Activated CD4-positive, alpha-beta T cell treated with anti-CD3 and anti-CD28 coated beads, Interleukin-2, amount 10 ng/mL, durations not matched to agents 7 days and 5 days (primary cell): ENCODE measurements around the gene CSF1R. TPM values are rescaled to one million over a fixed set of nuclear protein-coding genes. Genes with fewer than 3 reads are reported as not detected.

ENCODE experiments used
- CTCF ChIA-PET: fragments of 350-600 bp; sonication (Branson Sonifier 250); formaldehyde crosslinking; loops from one replicate; lab custom pipeline; 2021; ENCODE audit warnings: antibody characterized with exemption; lab: Charles Lee
- POLR2A ChIA-PET: fragments of 350-600 bp; sonication (Branson Sonifier 250); formaldehyde crosslinking; loops from one replicate; lab custom pipeline; 2021; ENCODE audit warnings: antibody characterized with exemption; lab: Charles Lee
- DNase-seq: peaks from one replicate; pipeline ENCODE4 v3.0.0-alpha.2; 2020
- H3K27ac Mint-ChIP-seq: one replicate; pipeline ENCODE4 v1.8.0; 2021; ENCODE audit warnings: mild to moderate bottlenecking, moderate library complexity, mixed read lengths
- H3K27me3 Mint-ChIP-seq: one replicate; pipeline ENCODE4 v1.8.0; 2021; ENCODE audit warnings: mixed read lengths
- H3K36me3 Mint-ChIP-seq: one replicate; pipeline ENCODE4 v1.8.0; 2021; ENCODE audit warnings: low read depth, mixed read lengths
- H3K4me1 Mint-ChIP-seq: one replicate; pipeline ENCODE4 v1.8.0; 2021; ENCODE audit warnings: mixed read lengths
- H3K4me3 Mint-ChIP-seq: one replicate; pipeline ENCODE4 v1.8.0; 2021; ENCODE audit warnings: mild to moderate bottlenecking, moderate library complexity, mixed read lengths
- H3K9me3 Mint-ChIP-seq: one replicate; pipeline ENCODE4 v1.8.0; 2021; ENCODE audit warnings: mixed read lengths
- total RNA-seq, 2 experiments: library from RNA; stranded (reverse); gene quantifications; one replicate each; pipeline ENCODE4 v1.2.3, GENCODE V29; 2021

The CSF1R gene
- total RNA-seq, 2 experiments from 2014 or later, result 0.08 to 0.15 TPM

DNA sequence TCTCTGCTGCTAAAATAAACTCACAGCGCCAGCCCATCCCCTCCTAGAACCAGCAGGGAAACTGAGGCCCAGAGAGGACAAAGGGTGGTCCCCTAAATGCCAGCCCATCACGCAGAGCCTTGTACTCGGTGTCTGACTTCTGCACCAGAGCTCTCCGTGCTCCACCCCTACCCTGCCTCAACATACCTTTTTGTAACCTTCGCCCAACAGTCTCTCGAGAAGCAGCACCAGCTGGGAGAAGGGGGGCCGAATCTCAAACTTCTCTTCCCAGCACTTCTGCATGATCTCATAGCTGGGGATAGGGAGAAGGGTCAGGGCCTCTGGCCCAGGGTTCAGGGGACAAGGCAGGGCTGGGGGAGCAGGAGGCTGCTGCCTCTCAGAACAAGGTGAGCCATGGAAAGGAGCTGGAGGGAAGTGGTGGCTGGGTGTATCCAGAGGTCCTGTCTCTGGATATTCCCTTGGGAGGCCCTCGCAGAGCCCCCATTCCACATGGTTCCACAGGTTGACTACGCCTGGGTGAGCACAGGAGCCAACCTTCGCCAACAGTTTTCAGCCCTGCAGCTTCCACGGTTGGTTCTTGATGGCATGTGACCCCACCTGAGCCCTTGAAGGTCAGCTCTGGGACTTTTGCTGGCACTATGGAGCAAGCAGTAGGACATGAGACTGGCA is 32.3 kb upstream of the CSF1R start:
- Mint-ChIP-seq H3K4me3 (no peak overlapping the region), H3K36me3 (no peaks in the 10 kb centered on the region), H3K4me1 (peaks cover 5% of the 10 kb centered on the region), H3K9me3 (no peaks in the 10 kb centered on the region), H3K27ac (no peak overlapping the region), H3K27me3 (no peaks in the 10 kb centered on the region)
- DNase-seq, result no peak
- ChIA-PET POLR2A (no interaction called here), CTCF (interaction anchor here (0.9 to 1.3 kb wide), 3 partner anchors 9 to 113 kb away, joined by 3 to 6 read pairs (median 3); no protein-coding TSS in a partner anchor)

DNA sequence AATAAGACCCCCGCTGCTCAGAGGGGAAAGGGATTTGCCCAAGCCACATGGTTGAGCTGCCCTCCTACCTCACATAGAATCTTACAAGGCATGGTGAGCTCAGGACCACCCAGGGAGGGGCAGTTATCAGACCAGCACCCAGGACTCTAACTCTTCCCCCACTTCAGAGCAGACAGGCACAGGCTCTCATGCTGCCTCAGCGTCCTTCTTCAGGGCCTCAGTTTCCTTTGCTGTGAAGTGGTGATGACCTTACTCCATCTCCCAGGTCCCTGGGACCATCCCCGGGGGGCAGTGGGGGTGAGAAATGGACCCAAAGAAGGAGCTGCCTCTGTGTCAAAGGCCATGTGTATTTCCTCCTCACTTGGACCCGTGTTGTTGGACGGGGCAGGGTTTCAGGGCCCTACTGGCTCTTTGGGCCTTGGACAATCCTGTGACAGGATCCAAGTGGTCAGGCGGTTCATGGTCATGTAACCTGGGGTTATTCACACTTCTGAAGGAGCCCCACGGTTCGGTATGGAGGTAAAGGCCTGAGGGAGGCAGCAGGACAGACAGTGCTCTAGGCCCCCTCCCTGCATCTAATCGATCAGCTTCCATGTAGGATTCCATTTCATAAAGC is 31.7 kb upstream of the CSF1R start:
- POLR2A ChIA-PET, result no interaction called here
- no peak for DNase-seq
- Mint-ChIP-seq H3K27me3 (no peaks in the 10 kb centered on the region), H3K4me3 (no peak overlapping the region), H3K36me3 (no peaks in the 10 kb centered on the region), H3K4me1 (peaks cover 5% of the 10 kb centered on the region), H3K9me3 (no peaks in the 10 kb centered on the region), H3K27ac (no peak overlapping the region)
- CTCF ChIA-PET, result interaction anchor here (1.1 to 1.3 kb wide), 2 partner anchors 9 to 112 kb away, joined by 3 to 6 read pairs; no protein-coding TSS in a partner anchor

DNA sequence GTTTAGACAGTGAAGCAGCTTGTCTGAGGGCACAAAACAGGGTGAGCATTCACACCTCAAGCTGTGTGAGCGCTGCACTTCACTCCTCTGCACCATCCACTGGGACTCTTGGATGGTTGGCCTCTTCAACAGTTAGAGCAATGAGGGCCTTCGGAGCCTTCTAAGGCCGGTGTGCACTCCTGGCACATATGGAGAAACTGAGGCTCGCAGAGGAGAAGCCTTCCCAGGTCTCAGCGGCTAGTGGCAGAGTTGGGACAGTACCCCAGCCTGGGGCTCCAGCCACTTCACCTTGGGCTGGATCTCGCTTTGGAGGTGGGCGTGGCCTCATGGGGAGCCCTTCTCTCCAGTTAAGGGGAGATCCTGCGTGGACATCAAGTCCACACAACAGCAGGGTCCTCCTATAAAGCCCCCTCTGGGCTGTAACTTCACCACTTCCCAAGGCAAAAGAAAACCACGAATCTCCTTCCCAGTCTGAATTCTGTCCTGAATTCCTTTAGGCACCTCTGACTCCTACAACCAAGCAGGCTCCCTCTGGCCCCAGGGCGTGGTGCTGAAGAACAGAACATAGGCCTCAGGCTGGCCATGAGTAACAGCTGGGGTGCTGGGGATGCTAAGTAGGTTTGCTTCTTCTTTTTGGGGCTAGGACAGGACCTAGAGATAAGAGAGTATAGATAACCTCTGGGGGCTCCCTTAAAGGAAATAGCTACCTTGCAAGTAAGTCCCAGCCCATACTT is 30.5 kb upstream of the CSF1R start:
- ChIA-PET CTCF (interaction anchor here (0.9 kb wide), 1 partner anchor 9 kb away, joined by 3 read pairs; no protein-coding TSS in a partner anchor), POLR2A (no interaction called here)
- Mint-ChIP-seq H3K9me3 (no peaks in the 10 kb centered on the region), H3K27ac (no peak overlapping the region), H3K4me1 (peaks cover under 1% of the 10 kb centered on the region), H3K27me3 (no peaks in the 10 kb centered on the region), H3K4me3 (no peak overlapping the region), H3K36me3 (no peaks in the 10 kb centered on the region)
- DNase-seq, result no peak

DNA sequence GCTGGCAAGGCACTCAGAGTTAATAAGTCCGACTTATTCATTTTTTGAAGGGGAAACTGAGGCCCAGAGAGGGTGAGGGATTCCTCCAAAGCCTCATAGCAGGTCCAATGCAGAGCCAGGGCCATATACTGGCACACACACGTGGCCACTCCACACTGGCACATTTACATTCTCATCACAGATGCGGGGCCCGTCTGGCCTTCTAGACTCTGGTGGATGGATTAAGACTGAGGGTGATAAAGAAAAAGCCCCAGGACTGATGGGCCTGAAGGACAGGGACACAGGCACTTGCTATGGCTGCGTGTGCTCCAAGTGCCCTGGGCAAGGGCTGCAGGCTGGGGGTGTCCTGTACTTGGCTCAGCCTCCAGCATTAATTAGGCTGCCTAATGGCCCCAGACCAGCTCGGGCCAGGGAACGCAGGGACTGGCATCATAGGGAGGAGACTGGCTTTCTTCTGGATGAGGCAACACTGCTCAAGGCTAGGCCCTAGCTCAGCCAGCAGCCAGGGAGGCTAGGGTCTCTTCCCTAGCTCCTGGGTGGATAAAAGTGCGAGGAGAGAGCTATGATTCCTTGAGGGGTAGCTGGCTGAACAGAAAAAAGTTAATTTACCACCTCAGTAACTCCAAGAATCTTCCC is 28.5 kb upstream of the CSF1R start:
- H3K27me3 Mint-ChIP-seq, result peaks cover 2% of the 10 kb centered on the region
- no peak overlapping the region for H3K27ac Mint-ChIP-seq
- H3K36me3 Mint-ChIP-seq, result no peaks in the 10 kb centered on the region
- H3K9me3 Mint-ChIP-seq, result no peaks in the 10 kb centered on the region
- ChIA-PET POLR2A (no interaction called here), CTCF (interaction anchor here (1.0 to 1.8 kb wide), 3 partner anchors 12 to 48 kb away, joined by 3 to 5 read pairs (median 3); no protein-coding TSS in a partner anchor)
- no peak overlapping the region for H3K4me3 Mint-ChIP-seq
- DNase-seq, result no peak
- H3K4me1 Mint-ChIP-seq, result no peaks in the 10 kb centered on the region

DNA sequence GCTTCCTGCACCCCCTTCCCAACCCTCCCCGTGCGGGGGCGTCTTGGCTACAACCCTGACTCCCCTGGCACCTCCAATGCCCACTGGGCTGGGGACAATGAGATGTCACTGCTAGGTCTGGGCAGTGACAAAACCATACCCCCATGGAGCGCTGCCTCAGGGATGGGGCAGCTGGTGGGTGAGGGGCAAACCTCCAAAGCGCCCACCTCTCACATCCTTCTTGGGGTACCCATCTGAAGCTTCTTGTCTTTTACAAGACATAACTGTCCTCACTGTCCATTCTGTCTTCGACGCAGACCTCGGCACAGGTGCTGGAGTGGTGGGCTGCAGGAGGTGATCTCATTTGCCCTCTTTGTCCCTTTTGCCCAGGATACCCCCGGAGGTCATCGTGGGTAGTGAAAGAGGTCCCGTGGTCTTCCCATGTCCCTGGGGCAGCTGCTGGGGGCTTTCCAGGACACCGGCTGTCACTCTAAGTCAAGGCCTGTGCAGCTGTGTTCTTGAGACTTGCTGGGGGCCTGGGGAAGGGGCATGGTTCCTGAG is 27.8 kb upstream of the CSF1R start:
- CTCF ChIA-PET, result interaction anchor here (1.8 kb wide), 1 partner anchor 17 kb away, joined by 5 read pairs; no protein-coding TSS in a partner anchor
- H3K27me3 Mint-ChIP-seq, result peaks cover 5% of the 10 kb centered on the region
- POLR2A ChIA-PET, result no interaction called here
- DNase-seq, result peak; percentile 2
- H3K27ac Mint-ChIP-seq, result no peak overlapping the region
- no peak overlapping the region for H3K4me3 Mint-ChIP-seq
- no peaks in the 10 kb centered on the region for H3K36me3 Mint-ChIP-seq
- no peaks in the 10 kb centered on the region for H3K4me1 Mint-ChIP-seq
- no peaks in the 10 kb centered on the region for H3K9me3 Mint-ChIP-seq

DNA sequence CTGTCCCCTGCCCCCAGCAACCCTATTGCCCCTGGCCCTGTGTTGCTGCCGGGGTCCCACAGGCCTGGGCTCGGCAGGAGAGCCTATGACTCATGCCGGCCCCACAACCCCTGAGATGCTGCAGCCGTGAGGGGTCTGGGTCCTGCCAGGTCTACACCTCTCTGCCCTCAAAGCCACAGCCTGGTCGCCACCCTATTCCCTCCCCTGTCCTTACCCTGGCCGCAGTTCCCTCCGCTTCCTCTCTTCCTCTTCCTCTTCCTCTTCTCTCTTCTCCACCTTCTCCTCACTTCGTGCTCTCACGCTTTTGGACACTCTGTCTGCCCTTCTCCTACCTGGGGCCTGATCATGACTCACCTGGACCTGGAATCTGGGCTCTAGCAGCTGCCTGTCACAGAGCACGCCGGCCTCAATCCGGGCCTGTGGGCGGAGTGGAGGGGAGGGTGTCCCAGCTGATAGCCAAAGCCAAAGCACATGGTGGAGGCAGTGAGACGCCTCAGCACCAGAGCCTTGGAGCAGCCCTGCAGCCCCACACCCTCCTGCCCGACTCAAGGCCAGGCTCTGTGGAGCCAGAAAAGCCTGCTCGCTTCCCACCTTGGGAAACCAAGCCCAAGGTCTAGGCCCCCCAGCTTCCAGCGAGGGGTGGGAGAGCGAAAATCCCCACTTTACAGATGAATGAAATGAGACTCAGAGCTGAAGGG is 26.8 kb upstream of the CSF1R start:
- no peaks in the 10 kb centered on the region for H3K4me1 Mint-ChIP-seq
- no peaks in the 10 kb centered on the region for H3K36me3 Mint-ChIP-seq
- H3K4me3 Mint-ChIP-seq, result no peak overlapping the region
- no peak overlapping the region for H3K27ac Mint-ChIP-seq
- DNase-seq, result peak; percentile 1
- ChIA-PET CTCF (no interaction called here), POLR2A (no interaction called here)
- H3K9me3 Mint-ChIP-seq, result no peaks in the 10 kb centered on the region
- H3K27me3 Mint-ChIP-seq, result peaks cover 7% of the 10 kb centered on the region

DNA sequence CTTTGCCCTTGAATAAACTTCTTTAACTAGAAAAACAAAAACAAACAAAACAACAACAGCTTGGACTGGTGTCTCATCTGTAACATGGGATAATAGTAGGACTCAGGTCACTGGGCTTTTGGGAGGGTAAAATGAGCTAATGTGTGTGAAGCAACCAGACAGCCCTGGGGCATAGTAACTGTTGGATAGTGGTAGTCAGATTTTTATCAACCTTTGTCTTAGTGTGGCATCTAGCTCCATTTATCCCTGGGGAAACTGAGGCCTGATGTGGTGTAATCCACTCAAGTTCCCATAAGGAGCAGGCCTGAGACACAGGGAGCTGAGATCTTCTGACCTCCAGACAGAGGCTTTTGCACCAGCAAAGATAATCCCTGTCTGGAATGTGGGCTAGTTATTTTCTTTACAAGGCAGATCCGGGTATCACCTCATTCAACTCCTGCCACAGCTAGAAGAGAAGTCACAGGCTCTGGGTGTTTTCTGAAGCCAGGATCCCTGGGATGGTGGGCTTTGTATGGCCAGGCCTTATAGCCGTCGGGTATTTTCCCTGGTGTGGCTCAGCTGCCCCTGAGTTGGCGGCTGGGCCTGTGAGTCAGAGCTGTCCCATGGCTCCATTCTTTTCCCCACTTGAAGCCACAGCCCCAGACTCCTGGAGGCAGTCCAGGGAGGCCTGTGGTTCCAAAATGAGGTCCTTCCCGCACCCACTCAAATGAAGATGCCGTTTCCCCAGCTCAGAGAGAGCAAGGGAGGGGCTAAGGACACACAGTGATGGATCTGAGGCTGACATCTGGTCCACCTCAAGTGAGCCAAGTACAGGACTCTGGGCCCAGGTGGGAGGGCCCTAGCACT is 26.1 kb upstream of the CSF1R start:
- Mint-ChIP-seq H3K27ac (no peak overlapping the region), H3K9me3 (no peaks in the 10 kb centered on the region), H3K36me3 (no peaks in the 10 kb centered on the region), H3K4me1 (no peaks in the 10 kb centered on the region), H3K27me3 (peaks cover 7% of the 10 kb centered on the region), H3K4me3 (no peak overlapping the region)
- ChIA-PET CTCF (interaction anchor here (0.8 to 1.5 kb wide), 3 partner anchors 11 to 287 kb away, joined by 3 read pairs; no protein-coding TSS in a partner anchor), POLR2A (no interaction called here)
- DNase-seq, result peak; percentile 1

DNA sequence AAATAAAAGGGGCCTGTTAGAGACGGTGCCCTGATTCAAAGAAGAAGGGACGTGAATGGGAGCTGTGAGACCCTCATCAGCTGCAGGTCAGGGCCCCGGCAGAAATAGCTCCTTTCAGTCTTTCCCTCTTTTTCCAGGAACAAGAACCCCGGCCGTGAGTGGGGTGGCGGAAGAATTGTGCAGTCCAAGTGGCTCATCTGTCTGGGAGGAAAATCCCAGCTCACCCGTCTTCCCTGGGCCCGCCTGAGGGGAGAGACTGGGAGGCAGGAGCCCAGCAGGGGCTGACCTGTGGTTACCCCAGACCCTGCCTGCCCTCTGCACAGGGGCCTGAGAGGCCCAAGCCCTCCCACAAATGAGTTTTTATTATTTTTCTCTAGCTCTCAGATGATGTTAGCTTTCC is 24.8 kb upstream of the CSF1R start:
- peaks cover 7% of the 10 kb centered on the region for H3K27me3 Mint-ChIP-seq
- ChIA-PET POLR2A (no interaction called here), CTCF (interaction anchor here (0.9 to 1.5 kb wide), 4 partner anchors 9 to 34 kb away, joined by 3 to 4 read pairs (median 3); no protein-coding TSS in a partner anchor)
- H3K36me3 Mint-ChIP-seq, result no peaks in the 10 kb centered on the region
- no peak for DNase-seq
- no peak overlapping the region for H3K4me3 Mint-ChIP-seq
- peaks cover 4% of the 10 kb centered on the region for H3K4me1 Mint-ChIP-seq
- no peak overlapping the region for H3K27ac Mint-ChIP-seq
- H3K9me3 Mint-ChIP-seq, result no peaks in the 10 kb centered on the region

DNA sequence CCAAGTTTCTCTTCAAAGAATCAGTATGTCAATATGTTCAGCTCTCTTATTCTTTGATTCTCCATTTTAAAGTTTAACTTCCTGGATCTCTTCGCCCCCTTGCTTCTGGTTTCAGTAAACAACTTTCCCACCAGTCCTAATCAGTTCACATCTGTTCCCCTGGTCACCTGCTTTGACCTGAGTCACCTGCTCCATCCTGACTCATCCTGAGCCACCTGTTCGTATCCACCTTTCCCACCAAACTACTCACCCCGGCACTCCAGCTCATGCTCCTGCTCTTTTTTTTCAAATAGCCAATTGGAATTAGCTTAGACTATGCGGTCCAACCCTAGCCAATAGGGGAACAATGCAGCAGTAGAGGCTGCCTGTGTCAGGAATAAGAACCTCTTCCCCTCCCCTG is 23.6 kb upstream of the CSF1R start:
- Mint-ChIP-seq H3K27ac (no peak overlapping the region), H3K9me3 (no peaks in the 10 kb centered on the region), H3K36me3 (no peaks in the 10 kb centered on the region), H3K4me1 (peaks cover 4% of the 10 kb centered on the region), H3K4me3 (no peak overlapping the region), H3K27me3 (peaks cover 7% of the 10 kb centered on the region)
- ChIA-PET CTCF (no interaction called here), POLR2A (no interaction called here)
- DNase-seq, result no peak

DNA sequence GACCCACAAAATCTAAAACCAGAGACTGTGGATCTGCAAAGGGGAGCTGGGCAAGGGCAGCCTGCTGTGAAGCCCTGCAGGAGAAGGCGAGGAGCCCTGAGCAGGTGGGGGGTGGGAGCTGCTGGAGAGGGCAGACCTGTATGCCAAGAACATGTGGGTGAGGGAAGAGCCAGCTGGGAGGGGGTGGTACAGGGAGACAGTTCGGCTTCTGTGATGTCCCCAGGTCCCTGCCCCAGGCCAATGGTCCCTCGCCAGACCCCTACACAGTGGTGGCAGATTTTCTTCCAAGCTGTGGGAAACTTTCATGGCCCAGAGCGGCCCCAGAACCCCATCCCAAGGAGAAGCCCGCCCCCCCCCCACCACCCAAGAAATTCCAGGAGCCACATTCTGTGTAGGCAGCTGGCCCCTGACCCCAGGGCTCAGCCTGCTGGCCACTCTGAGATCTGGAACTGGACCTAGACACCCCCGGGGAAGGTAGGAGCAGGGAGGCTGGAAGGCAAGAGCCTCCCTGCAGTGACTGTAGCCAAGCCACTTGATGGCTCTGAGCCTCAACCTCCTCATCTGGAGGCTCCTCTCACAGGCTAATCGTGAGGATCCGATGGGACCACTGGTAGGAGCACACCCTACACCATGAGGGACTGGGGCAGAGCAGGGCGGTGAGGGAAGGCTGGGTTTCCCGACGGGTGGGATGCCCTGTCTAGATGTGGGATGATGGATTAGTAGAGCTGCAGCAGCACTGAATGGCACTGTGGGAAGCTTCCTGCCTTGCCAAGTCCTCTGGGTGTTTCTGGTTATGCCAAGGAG is 22.6 kb upstream of the CSF1R start:
- Mint-ChIP-seq H3K27ac (no peak overlapping the region), H3K36me3 (no peaks in the 10 kb centered on the region), H3K4me1 (peaks cover 4% of the 10 kb centered on the region), H3K9me3 (no peaks in the 10 kb centered on the region), H3K27me3 (peaks cover 7% of the 10 kb centered on the region), H3K4me3 (no peak overlapping the region)
- POLR2A ChIA-PET, result no interaction called here
- DNase-seq, result peak; percentile 1
- CTCF ChIA-PET, result interaction anchor here (0.5 to 1.7 kb wide), 4 partner anchors 12 to 162 kb away, joined by 3 to 4 read pairs (median 4); no protein-coding TSS in a partner anchor
